ENCODE data around the gene NKX6-1. TPM values are rescaled to one million over a fixed set of nuclear protein-coding genes. Genes with fewer than 3 reads are reported as not detected.

Gene NKX6-1
- total RNA-seq, 1 donor from 2014 or later: 19.2 TPM

DNA sequence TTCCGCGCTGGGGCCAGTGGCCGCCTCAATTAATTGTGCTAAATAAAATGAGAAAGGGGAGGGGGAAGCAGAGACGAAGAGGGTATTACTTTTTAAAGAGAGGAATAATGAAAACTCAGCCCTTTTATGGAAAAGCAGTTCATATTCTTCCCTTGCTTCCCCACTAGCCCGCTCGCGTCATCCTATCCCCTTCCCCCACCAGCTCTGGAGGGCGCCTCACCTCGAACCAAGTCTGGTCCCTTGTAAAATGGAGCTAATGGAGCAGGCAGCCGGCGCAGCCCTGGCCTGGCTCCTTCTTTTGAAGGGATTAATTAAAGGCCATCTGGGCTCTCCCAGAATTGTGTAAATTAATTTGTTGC, 511 bp upstream of the NKX6-1 start:
- TF ChIP-seq, protein P1, sequence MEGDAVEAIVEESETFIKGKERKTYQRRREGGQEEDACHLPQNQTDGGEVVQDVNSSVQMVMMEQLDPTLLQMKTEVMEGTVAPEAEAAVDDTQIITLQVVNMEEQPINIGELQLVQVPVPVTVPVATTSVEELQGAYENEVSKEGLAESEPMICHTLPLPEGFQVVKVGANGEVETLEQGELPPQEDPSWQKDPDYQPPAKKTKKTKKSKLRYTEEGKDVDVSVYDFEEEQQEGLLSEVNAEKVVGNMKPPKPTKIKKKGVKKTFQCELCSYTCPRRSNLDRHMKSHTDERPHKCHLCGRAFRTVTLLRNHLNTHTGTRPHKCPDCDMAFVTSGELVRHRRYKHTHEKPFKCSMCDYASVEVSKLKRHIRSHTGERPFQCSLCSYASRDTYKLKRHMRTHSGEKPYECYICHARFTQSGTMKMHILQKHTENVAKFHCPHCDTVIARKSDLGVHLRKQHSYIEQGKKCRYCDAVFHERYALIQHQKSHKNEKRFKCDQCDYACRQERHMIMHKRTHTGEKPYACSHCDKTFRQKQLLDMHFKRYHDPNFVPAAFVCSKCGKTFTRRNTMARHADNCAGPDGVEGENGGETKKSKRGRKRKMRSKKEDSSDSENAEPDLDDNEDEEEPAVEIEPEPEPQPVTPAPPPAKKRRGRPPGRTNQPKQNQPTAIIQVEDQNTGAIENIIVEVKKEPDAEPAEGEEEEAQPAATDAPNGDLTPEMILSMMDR (conservative IDR thresholded peaks at IDR 0.05): no peak
- peaks cover 71% of the 10 kb centered on the region for H3K4me1 Mint-ChIP-seq

DNA sequence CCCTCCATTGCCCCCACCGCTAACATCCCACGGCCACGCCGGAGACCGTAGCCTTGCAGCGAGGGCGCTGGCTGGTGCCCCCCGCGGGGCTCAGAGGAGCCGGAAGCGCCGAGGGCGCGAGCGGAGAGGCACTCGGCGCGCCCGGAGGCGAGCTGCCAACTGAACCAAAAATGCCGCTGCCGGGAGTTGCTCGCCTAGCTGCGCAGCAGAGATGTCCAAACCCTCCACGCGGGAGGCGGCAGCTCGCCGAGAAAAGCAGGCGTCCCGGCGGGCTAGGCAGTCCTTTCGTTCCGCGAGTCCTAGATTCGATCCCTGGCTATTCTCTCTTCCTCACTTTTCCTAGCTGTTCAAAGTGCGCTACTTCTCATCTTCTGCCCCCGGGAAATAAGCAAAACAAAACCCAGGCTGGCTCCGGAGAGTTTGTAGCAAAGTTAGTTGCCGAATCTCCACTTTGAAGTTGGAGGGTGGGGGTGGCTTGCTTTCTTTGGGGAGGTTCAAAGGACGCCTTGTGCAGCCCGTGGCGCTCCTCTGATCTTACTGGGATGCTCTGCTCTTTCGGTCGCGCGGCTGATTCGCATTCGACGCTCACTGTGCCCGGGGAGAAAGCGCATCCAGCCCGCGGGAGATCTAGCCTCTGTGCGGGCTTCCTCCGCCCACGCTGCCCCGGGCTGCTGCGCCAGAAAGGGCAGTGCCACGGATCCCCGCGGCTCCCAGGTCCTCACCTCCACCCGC, 723 bp downstream of the NKX6-1 start:
- no peak for DNase-seq (ENCODE audit: low read depth, low spot score)
- Mint-ChIP-seq H3K36me3 (ENCODE audit: low read depth) (peaks cover 10% of the 10 kb centered on the region), H3K4me1 (peaks cover 77% of the 10 kb centered on the region), H3K9me3 (no peaks in the 10 kb centered on the region), H3K4me3 (peak overlapping the region; percentile 95), H3K27ac (ENCODE audit: unreplicated experiment) (no peak overlapping the region), H3K27me3 (ENCODE audit: low read depth) (peaks cover 95% of the 10 kb centered on the region)
- TF ChIP-seq, protein P1 (conservative IDR thresholded peaks at IDR 0.05): no peak

More for the DNA sequence above, 511 bp upstream of the NKX6-1 start:
- no peak overlapping the region for H3K27ac Mint-ChIP-seq (ENCODE audit: unreplicated experiment)
- no peak for DNase-seq (ENCODE audit: low read depth, low spot score)
- peaks cover 7% of the 10 kb centered on the region for H3K36me3 Mint-ChIP-seq (ENCODE audit: low read depth)
- H3K4me3 Mint-ChIP-seq: peak overlapping the region; percentile 95
- H3K9me3 Mint-ChIP-seq: no peaks in the 10 kb centered on the region
- peaks cover 94% of the 10 kb centered on the region for H3K27me3 Mint-ChIP-seq (ENCODE audit: low read depth)

DNA sequence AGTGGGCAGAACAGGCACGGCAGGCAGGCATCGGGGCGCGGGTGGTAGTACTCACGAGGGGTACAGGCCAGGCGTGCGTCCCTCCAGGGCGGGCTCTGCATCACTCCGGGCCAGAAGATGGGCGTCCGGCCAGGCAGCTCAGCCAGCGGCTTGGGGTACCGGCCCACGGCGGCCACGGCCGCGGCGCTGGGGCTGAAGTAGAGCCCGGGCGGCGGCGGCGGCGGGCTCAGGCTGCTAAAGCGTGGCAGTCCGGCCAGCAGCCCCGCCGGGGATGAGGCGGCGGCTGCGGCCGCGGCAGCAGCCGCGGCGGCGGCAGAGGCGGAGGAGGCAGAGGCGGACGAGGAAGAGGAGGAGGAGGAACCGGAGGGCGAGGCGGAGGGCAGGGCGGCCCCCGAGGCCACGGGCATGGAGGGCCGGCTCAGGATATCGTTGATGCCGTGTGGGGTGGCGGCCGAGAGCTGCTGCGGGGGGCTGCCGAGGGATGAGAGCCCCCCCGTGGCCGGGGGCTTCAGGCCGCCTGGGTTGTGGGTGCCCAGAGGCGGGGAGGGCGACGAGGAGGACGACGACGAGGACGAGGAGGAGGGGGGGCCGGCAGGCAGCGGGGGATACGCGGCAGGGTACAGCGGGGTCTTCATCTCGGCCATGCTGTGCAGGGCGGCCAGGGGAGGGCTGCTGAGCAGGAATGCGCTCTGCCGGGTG, 1.4 kb downstream of the NKX6-1 start:
- Mint-ChIP-seq H3K4me3 (peak overlapping the region; percentile 95), H3K27me3 (ENCODE audit: low read depth) (peaks cover 95% of the 10 kb centered on the region), H3K4me1 (peaks cover 74% of the 10 kb centered on the region), H3K27ac (ENCODE audit: unreplicated experiment) (no peak overlapping the region), H3K9me3 (no peaks in the 10 kb centered on the region), H3K36me3 (ENCODE audit: low read depth) (peaks cover 12% of the 10 kb centered on the region)
- TF ChIP-seq, protein P1 (conservative IDR thresholded peaks at IDR 0.05): no peak
- DNase-seq (ENCODE audit: low read depth, low spot score): no peak

DNA sequence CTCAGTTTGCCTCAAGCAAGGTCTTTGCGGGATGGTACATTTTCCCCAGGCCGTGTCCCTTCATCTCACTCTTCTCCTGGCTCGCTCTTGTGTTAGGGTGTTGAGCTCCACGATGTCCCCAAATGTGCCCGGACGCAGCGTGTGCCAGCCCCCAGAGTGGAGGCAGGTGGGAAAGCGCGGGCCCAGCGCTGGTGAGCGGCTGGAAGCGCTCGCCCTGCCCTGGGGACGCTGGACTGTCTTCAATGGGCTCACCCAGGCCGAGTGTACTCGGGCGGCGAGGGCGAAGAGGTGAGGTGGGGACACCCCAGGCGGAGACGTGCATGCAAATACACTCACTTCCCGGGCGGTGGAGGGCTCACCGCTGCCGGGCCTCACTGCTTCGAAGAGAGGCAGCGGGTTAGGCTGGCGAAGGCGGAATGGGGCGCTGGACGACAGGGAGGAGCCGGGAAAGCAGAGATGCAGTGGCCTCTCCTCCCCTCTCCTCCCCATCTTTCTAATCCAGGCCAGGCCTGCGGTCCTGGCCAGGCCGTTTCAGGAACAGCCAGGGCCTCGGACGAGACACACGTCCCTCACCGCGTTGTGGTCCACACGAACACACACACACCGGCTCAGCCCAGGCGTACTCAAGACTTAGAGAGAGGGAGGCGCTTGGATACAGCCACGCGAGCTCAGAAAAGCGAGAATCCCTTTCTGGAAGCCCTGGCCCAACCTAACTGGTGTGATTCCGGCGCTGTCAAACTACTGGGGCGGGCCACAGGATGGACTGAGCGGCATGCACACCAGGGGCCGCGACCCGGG, 2.2 kb downstream of the NKX6-1 start:
- H3K4me3 Mint-ChIP-seq: peak overlapping the region; percentile 88
- peaks cover 12% of the 10 kb centered on the region for H3K36me3 Mint-ChIP-seq (ENCODE audit: low read depth)
- H3K27me3 Mint-ChIP-seq (ENCODE audit: low read depth): peaks cover 95% of the 10 kb centered on the region
- peaks cover 71% of the 10 kb centered on the region for H3K4me1 Mint-ChIP-seq
- H3K9me3 Mint-ChIP-seq: no peaks in the 10 kb centered on the region
- no peak for DNase-seq (ENCODE audit: low read depth, low spot score)
- peak overlapping the region; percentile 30 for H3K27ac Mint-ChIP-seq (ENCODE audit: unreplicated experiment)
- TF ChIP-seq, protein P1 (conservative IDR thresholded peaks at IDR 0.05): no peak

DNA sequence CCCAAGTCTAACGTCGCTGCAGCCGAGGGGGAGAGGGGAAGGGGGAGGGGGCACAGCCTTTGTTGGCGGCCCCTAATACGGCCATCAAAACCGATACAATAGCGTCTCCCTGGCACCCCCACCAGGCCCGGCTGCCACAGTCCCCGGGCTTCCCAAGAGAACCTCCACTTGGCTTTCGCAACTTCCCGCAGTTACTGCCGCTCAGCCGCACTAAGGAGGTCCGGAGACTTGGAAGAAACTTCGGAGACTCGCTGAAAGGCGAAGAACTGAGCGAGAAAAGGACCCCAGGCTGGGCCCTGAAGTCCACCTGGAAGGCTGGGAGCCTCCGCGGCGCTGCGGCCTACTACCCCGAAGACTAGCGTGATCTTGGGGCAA, 2.8 kb downstream of the NKX6-1 start:
- no peaks in the 10 kb centered on the region for H3K9me3 Mint-ChIP-seq
- peaks cover 69% of the 10 kb centered on the region for H3K4me1 Mint-ChIP-seq
- no peak for DNase-seq (ENCODE audit: low read depth, low spot score)
- peaks cover 12% of the 10 kb centered on the region for H3K36me3 Mint-ChIP-seq (ENCODE audit: low read depth)
- H3K27ac Mint-ChIP-seq (ENCODE audit: unreplicated experiment): peak overlapping the region; percentile 30
- peaks cover 95% of the 10 kb centered on the region for H3K27me3 Mint-ChIP-seq (ENCODE audit: low read depth)
- peak overlapping the region; percentile 88 for H3K4me3 Mint-ChIP-seq
- TF ChIP-seq, protein P1 (conservative IDR thresholded peaks at IDR 0.05): no peak

All from neural crest cell (in vitro differentiated cells).